ENCODE data around the gene PTRH1.

Gene PTRH1

DNA sequence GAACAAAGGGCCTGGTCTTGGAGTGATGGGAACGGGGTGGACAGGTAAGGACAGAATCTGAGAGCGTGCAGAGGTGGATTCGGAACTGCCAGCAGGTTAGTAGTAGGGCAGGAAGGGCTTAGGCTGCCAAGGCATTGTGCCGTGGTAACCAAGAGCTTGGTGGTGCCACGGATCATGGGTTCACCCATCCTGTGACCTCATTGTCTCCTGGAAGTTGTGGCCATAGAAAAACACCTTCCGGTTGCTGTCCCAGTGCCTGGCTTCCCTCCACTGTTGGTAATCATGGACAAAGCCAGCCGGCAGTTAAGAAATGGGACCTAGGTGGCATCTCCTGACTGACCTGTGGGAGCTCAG, 51.2 kb downstream of the PTRH1 start:
- Histone ChIP-seq H3K4me1 (ENCODE audit: control insufficient read depth, insufficient read depth, low read length) (no peaks in the 10 kb centered on the region), H3K36me3 (ENCODE audit: insufficient read depth, low read length) (peaks cover 49% of the 10 kb centered on the region)

More for the DNA sequence above, 51.2 kb downstream of the PTRH1 start:
- Histone ChIP-seq H3K9ac (ENCODE audit: low read depth, low read length) (no peak overlapping the region), H3K4me3 (ENCODE audit: low read length) (no peak overlapping the region), H3K27me3 (ENCODE audit: control insufficient read depth, insufficient read depth, low read length) (no peaks in the 10 kb centered on the region), H3K9me3 (replicated peaks; ENCODE audit: low read length) (no peaks in the 10 kb centered on the region), H3K4me2 (ENCODE audit: low read length) (no peak overlapping the region)
